GM18519 (cell line): ENCODE data around the gene SMTN.
A peak's percentile ranks its signal among the peaks of the same experiment; 100 is the strongest.
"Not testable (repeated sequence)": the region's sequence is repeated elsewhere in the genome, so short reads cannot be mapped to it uniquely, and the experiment has no call there.

Source experiments
- ATAC-seq: cut with Tn5 transposase; IDR thresholded peaks from one replicate; pipeline ENCODE4 v1.9.1; 2021; ENCODE audit warnings: mild to moderate bottlenecking, moderate library complexity; ENCODE audit not compliant: unreplicated experiment, low FRiP score

Gene SMTN

GRCh38 chr22:31080848-31081649 lies at the start of gene SMTN:
Gene SMTN (plus strand): TSS chr22:31081318. CDS start chr22:31083259, 1,941 bp downstream.
- ATAC-seq = peak; percentile 42

GRCh38 chr22:31036671-31037550 lies 44.2 kb upstream of the SMTN start:
- ATAC-seq = no peak

DNA sequence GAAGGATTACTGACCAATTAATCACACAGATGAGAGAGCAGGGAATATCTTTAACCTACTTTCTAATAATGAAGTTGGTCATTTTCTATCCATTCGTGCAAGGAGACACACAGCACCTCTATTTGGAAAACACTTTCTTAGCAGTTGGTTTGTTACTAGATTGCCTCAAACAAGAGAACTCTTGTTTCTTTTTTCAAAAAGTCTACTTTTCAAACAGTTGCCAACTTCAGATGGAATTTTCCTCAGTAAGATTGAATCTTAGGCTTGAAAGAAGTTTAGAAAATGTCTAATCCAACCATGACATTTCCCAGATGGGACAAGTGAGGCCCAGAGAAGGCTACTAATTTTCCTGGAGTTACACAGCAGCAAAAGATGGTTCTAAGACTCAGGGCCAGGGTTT lies 42.4 kb upstream of the SMTN start:
- no peak for ATAC-seq

- no peak for ATAC-seq
Measured at GRCh38 chr22:31039393-31039792, 41.7 kb upstream of the SMTN start.

DNA sequence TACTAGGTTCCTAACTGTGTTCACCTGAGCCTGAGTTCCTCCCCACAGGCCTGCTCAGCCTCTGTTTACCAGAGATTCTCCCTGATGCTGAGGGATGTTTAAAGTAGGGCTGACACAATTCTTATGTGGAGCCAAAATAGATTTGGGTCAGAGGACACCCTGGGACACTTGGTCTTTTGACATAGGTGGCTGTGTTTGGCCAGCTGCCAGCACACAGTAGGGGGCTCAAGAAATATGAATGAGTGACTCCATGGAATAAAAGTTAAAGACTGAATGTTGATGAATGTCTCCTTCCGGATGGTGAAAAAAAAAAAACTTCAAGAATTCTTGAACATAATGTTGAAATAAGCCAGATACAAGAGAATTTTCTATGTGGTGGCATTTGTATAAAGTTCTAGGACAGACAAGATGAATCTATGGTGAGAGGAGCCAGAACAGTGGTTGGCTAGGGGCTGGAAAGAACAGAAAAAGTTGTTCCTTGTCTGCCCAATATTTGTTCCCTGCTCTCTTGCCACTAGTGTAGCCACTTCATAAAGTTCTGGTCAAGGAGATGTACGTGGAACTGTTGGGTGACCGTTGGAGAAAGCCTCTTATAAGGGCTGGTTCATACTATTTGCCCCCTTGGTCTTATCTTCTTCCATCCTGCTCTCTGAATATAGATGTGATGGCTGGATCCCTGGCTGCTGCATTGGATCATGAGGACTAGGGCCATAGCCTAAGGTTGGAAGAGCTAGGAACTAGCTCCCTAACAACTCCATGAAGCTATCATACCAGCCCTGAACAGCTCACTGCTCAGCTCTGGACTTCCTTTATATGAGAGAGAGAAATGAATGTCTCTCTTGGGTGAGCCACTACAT lies 40.3 kb upstream of the SMTN start:
- no peak for ATAC-seq

GRCh38 chr22:31044262-31044861 lies 36.8 kb upstream of the SMTN start:
- no peak for ATAC-seq

DNA sequence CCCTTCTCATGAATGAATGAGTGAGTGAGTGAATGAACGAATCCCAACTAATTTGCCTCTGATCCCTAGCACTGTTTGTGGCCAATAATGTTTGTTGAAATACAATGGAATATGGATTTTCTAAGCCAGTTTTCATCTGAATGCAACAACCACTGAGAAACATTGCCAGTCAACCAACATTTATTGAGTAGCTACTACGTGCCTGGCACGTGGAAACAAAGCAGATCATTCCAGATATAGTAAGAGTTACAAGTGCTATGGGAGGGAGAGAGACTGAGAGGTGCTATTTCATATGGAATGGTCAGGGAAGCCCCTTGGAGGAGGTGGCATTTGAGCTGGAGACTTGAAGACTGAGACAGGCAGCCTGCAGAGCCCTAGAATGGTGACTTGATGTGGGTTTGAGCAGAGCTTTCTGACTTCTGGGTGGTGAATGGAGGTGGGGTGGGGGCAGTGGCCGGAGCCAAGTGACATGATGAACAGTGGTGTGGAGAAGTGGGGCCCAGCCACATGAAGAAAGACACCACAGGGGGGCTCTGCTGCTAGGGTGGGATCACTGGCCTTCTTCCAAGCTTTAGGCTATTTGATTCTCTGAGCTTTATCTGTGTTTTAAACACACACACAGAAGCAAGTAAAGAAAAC lies 35.1 kb upstream of the SMTN start:
- ATAC-seq = no peak

- ATAC-seq = no peak
Measured at GRCh38 chr22:31046539-31047226, 34.4 kb upstream of the SMTN start.

DNA sequence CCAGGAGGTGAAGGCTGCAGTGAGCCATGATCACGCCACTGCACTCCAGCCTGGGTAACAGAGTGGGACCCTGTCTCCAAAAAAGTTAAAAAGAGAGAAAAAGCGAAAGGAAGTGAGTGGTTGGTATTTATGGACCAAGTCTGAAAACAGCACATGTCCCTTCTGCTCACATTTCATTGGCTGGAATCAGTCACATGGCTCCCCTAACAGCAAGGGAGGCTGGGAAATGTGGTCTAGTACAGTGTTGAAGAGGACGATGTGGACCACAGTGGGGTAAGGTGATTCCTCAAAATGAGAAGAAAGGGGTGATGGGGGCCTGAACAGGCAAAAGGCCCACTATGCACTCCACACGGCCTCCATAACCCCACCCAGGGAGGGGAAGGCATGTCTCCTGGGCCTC lies 32.5 kb upstream of the SMTN start:
- ATAC-seq = no peak

- ATAC-seq = no peak
Measured at GRCh38 chr22:31049815-31050420, 31.2 kb upstream of the SMTN start.

DNA sequence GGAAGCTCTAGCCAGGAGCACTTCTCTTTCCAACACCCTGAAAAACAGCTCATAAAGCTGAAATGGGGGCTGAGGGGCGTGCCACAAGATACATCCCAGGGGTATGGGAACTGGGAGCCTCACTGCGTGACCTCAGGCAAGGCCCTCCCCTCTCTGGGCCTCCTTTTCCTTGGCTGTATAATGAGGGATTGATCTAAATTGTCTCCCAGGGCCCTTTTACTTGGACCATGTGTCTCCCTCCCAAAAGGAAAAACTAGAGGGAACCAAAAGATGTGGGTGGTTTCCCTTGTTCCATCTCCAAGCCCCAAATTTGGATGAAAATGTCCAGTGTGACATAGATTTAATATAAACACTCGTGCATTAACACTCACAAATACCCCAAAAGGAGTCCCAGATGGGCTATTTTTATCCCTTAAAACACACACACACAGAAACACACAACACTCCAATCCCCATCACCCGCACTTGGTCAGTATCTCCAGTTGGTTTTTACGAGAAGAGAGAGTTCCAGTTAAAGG lies 25.9 kb upstream of the SMTN start:
- ATAC-seq = no peak

DNA sequence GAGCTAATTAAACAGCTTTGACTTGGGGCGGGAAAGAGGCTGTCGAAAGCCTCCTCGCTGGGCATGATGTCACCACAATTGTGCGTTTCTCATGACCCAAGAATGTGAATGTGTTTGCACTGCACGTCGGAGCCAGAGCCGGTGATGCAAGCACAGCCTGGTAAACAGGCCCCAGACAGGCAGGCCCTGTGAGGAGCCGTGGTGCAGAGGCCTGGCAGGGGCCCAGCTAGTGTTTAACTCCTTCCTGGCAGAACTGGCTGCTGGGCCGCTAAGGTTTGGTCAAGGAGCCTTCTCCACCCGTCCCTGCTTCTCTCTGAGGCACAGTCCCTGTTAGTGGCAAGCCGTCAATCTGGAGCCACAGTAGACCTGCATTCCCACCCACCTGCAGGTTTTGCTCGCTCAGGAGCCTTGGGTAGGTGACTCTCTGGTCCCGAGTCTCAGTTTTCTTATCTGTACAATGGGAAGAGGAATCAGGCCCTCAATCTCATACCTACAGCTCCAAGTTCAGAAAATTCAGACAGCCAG lies 25.4 kb upstream of the SMTN start:
- no peak for ATAC-seq

DNA sequence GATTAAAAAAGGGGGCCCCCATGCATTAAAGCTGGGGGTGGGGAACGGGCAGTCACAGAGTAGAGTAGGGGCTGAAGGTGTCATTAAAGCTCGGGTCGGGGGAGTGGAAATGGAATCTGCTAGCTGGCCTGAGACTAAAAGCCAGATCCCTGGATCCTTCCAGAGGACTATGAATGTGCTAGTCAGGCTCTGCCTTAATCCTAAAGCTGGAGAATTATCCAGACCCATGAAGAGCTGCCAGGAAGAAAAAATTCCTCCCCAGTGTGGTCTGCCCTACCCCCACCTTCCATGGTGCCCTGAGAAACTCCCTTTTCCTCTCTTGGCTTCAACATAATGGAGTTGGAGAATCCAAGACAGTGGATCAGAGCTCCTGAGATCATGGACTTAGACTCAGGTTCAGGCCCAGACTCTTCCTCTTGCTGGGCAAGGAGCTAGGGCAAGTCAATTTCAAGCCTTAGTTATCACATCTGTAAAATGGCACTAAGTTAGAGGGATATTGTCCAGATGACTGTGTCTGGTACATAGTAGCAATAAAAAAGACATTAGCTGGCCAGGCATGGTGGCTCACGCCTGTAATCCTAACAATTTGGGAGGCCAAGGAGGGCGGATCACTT lies 24.0 kb upstream of the SMTN start:
- no peak for ATAC-seq

DNA sequence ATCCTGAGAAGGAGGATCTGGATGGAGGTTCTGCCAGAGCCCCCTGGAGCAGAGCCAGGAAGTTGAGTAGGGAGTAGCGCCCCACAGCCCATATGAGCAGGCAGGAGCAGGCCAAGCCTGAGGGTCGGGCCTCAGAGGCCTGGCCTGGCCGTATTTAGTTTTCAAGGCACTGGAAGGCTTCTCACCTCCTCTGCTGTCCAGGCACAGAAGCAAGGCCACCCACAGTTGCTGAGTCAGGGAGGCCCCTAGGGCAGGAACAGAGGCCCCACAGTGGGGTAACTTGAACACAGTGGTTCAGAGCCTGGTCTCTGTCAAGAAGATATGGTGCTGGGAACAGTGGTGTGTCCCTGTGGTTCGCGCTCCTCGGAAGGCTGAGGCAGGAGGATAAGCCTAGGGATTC lies 21.5 kb upstream of the SMTN start:
- not testable (repeated sequence) for ATAC-seq

DNA sequence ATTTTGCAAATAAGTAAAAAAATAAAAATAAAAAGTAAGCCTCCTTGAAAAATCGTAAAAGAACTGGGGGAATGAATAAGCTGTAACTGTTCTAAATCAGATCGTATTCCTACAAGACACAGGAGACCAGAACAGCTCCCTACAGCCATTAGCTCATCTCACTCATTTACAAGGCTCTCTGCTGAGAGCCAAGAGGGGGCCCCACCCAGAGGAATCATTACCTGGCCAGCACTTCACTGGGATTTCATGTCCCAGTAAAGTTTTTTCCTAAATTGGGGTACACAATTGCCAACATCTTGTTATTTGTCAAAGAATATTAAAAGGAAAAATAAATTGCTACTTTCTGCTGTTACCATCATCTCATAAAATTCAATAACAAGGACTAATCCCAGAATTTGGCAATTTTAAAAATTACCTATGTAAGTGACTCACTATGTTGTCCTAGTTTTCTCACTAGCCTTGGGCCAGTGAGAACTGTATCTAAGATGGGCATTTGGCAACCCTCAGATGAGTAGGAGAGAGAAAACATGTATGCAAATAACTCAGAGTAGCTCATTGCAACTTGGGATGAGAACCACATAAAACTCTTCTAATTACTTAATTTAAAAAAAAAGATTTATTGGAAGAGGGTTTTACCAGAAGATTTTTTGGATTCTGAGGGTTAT lies 18.4 kb upstream of the SMTN start:
- ATAC-seq = no peak

GRCh38 chr22:31064369-31064768 lies 16.7 kb upstream of the SMTN start:
- no peak for ATAC-seq

DNA sequence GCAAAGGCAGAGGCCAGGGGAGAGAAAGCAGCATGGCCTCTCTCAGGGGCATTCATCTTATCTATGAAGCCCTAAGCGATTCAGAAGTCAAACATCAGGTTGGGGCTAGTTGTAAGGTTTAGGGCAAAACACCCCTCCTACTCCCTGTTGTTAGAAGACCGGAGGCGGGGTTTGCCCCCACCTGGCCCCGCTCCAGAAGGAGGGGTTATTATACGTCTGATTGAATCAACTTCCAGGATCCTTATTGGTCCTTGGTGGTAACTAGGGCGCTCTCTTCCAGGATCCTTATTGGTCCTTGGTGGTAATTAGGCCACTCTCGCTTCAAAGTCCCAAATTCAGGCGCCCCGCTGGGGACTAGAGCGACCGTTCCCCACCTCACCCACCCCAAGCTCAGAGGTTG lies 12.1 kb upstream of the SMTN start:
- ATAC-seq = no peak
